ENCODE data around the gene ZRANB2.

ZRANB2 gene

DNA sequence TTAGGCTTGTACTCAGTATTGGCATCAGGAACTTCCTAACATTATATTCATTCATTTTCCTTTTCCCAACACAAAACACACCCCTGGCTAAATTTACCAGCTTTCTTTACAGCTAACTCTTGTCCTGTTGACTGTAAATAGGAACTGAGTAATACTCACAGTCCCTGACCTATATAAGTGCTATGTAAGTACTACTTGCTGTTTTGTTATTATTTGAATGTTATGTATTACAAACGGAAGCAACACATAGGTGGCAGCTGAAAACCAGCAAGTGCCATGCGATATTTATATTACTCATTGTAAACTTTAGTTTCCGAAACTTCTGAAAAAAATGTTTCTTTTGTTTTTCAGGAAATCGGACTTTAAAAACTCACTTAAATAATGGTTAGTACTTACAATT lies 54.7 kb downstream of the ZRANB2 start:
- TF ChIP-seq MYC (IDR thresholded peaks at IDR 0.05; ENCODE audit: low read depth, low read length), result no peak
- TF ChIP-seq MAX (IDR thresholded peaks at IDR 0.05; ENCODE audit: low read depth, low read length), result no peak
- TF ChIP-seq, protein P1, sequence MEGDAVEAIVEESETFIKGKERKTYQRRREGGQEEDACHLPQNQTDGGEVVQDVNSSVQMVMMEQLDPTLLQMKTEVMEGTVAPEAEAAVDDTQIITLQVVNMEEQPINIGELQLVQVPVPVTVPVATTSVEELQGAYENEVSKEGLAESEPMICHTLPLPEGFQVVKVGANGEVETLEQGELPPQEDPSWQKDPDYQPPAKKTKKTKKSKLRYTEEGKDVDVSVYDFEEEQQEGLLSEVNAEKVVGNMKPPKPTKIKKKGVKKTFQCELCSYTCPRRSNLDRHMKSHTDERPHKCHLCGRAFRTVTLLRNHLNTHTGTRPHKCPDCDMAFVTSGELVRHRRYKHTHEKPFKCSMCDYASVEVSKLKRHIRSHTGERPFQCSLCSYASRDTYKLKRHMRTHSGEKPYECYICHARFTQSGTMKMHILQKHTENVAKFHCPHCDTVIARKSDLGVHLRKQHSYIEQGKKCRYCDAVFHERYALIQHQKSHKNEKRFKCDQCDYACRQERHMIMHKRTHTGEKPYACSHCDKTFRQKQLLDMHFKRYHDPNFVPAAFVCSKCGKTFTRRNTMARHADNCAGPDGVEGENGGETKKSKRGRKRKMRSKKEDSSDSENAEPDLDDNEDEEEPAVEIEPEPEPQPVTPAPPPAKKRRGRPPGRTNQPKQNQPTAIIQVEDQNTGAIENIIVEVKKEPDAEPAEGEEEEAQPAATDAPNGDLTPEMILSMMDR (IDR thresholded peaks at IDR 0.05; ENCODE audit: low read depth, low read length), result no peak
- TF ChIP-seq POLR2A (IDR thresholded peaks at IDR 0.05; ENCODE audit: extremely low read depth, insufficient read length), result no peak
- H3K4me3 ChIP-seq (ENCODE audit: low read depth, low read length), result no peak overlapping the region
- DNase-seq (ENCODE audit: low read depth), result no peak

DNA sequence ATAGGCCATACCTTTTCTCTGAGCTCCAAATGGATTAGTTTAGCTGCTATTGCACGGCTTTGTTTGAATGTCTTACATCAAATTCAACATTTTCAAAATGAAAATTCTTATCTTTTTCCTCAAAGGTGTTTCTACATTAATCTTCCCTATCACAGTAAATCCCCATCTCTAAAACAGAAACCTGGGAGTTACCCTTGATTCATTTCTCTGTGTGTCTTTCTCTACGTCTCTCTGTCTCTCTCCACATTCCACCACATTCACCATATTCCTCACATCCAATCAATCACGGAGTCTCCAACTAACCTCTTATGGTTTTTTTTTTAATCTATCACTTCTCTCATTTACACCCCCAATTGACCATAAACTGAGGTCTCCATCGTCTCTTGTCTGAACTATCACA lies 57.3 kb downstream of the ZRANB2 start:
- no peak overlapping the region for H3K4me3 ChIP-seq (ENCODE audit: low read depth, low read length)
- DNase-seq (ENCODE audit: low read depth), result no peak
- TF ChIP-seq POLR2A (IDR thresholded peaks at IDR 0.05; ENCODE audit: extremely low read depth, insufficient read length), result no peak
- TF ChIP-seq, protein P1 (IDR thresholded peaks at IDR 0.05; ENCODE audit: low read depth, low read length), result no peak
- TF ChIP-seq MYC (IDR thresholded peaks at IDR 0.05; ENCODE audit: low read depth, low read length), result no peak
- no peak for TF ChIP-seq MAX (IDR thresholded peaks at IDR 0.05; ENCODE audit: low read depth, low read length)

DNA sequence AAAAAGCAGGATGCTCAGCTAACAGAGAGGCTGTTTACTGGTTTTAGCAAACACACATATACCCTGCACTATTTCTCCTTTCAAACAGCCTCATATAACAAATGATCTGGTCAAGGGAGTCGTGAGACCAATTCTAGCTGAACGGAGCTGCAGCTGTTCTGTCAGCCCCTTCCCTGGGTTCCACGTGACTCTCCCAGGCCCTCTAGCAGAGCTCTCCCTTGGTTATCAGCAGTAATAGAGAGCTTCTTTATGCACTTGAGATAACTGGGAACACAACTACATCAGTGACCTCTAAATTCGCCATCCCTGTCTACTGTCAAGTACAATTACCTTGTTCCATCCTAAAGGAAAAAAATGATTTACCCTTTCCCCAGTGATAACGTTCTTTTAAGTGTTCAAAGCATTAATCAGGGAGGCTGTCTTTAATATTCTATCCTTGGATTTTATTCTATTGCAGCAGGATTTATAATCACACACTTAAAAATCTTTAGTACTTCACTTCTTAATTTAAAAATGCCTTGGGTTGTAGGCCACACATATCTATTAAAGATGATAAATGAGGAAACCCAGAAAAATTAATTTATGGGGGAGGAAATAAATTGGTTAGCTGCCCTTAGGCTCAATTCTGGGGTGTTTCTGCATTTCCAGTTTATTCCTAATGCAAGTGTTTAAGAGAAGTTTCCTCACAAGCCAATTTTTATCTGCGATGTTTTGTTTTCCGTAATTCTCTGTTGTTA lies 61.4 kb downstream of the ZRANB2 start:
- TF ChIP-seq POLR2A (IDR thresholded peaks at IDR 0.05; ENCODE audit: extremely low read depth, insufficient read length) (no peak), MAX (IDR thresholded peaks at IDR 0.05; ENCODE audit: low read depth, low read length) (no peak)
- TF ChIP-seq, protein P1 (IDR thresholded peaks at IDR 0.05; ENCODE audit: low read depth, low read length), result no peak
- no peak for DNase-seq (ENCODE audit: low read depth)
- H3K4me3 ChIP-seq (ENCODE audit: low read depth, low read length), result no peak overlapping the region

- TF ChIP-seq MYC (IDR thresholded peaks at IDR 0.05; ENCODE audit: low read depth, low read length) (no peak), POLR2A (IDR thresholded peaks at IDR 0.05; ENCODE audit: extremely low read depth, insufficient read length) (no peak), MAX (IDR thresholded peaks at IDR 0.05; ENCODE audit: low read depth, low read length) (no peak)
- TF ChIP-seq, protein P1 (IDR thresholded peaks at IDR 0.05; ENCODE audit: low read depth, low read length), result no peak
- H3K4me3 ChIP-seq (ENCODE audit: low read depth, low read length), result no peak overlapping the region
- no peak for DNase-seq (ENCODE audit: low read depth)
These were observed 62.0 kb downstream of the ZRANB2 start for GRCh38 chr1:71018791-71019190.

- no peak overlapping the region for H3K4me3 ChIP-seq (ENCODE audit: low read depth, low read length)
- TF ChIP-seq POLR2A (IDR thresholded peaks at IDR 0.05; ENCODE audit: extremely low read depth, insufficient read length), result no peak
- no peak for DNase-seq (ENCODE audit: low read depth)
These were observed 65.1 kb downstream of the ZRANB2 start for GRCh38 chr1:71015745-71016144.

DNA sequence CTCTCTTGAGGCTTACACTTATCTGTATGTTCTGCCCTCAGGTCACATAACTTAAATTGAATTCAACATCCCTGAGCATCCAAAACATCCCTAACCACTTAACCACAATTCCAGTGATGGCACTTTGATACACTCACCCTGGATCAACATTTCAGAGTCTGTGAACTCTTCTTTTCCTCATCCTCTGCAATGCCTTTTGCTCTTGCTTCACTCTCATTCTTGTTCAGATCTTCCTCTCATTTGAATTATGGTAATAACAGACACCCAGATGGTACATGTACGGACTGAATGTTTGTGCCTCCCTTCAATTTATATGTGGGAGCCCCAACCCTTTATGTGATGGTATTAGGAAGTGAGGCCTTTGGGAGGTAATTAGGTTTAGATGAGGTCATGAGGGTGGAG lies 66.7 kb downstream of the ZRANB2 start:
- H3K4me3 ChIP-seq (ENCODE audit: low read depth, low read length), result no peak overlapping the region
- no peak for TF ChIP-seq MYC (IDR thresholded peaks at IDR 0.05; ENCODE audit: low read depth, low read length)
- TF ChIP-seq POLR2A (IDR thresholded peaks at IDR 0.05; ENCODE audit: extremely low read depth, insufficient read length), result no peak
- TF ChIP-seq MAX (IDR thresholded peaks at IDR 0.05; ENCODE audit: low read depth, low read length), result no peak
- TF ChIP-seq, protein P1 (IDR thresholded peaks at IDR 0.05; ENCODE audit: low read depth, low read length), result no peak
- no peak for DNase-seq (ENCODE audit: low read depth)

All from NB4 (cell line).